Measurements from ENCODE around the gene IGF2R.

Gene IGF2R

GRCh38 chr6:160055813-160056212 is 86.9 kb downstream of the IGF2R start:
- peak; percentile 47 for DNase-seq

DNA sequence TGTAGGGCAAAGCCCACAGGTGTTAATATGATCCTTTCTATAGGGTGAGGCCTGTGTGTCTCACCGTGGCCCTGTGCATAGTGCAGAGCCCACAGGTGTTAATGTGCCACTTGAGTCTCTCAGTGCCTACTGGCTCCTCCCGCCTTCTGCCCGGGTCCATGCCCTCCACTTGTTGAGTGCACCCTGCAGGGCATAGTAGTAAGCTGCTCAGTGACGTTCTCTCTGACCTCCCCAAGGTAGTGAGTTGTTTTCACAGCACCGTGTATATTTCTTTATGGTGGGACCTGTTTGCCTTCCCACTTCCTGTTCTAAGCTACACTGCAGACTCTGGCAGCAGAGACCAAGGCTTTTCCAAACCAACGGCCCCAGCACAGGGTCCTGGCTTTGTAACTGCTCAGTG is 88.2 kb downstream of the IGF2R start:
- no peak for DNase-seq

DNA sequence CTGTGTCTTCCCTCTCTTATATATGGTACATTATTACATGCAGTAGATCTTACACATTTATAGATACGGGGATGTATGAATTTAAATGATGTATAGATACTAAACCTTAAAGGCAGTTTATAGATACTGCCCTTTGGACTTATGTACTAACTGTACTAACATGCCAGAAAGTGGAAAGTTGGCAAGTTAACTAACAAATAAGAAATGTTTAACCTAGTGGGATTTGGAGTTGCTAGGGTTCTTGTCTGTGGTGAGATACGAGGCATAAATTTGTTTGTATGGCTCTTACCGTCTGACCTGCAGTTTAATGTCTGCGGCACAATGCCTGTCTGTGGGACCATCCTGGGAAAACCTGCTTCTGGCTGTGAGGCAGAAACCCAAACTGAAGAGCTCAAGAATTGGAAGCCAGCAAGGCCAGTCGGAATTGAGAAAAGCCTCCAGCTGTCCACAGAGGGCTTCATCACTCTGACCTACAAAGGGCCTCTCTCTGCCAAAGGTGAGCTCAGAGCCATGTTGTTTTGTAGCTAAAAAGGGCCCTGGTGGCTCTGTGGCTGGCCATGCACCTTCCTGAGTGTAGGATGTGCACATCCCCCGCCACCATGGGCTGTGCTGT is 89.8 kb downstream of the IGF2R start:
- DNase-seq, result no peak

GRCh38 chr6:160060221-160060620 is 91.3 kb downstream of the IGF2R start:
- DNase-seq, result no peak

GRCh38 chr6:160060920-160061447 is 92.1 kb downstream of the IGF2R start:
- DNase-seq, result no peak

- no peak for DNase-seq
These were observed 95.0 kb downstream of the IGF2R start for GRCh38 chr6:160063771-160064413.

DNA sequence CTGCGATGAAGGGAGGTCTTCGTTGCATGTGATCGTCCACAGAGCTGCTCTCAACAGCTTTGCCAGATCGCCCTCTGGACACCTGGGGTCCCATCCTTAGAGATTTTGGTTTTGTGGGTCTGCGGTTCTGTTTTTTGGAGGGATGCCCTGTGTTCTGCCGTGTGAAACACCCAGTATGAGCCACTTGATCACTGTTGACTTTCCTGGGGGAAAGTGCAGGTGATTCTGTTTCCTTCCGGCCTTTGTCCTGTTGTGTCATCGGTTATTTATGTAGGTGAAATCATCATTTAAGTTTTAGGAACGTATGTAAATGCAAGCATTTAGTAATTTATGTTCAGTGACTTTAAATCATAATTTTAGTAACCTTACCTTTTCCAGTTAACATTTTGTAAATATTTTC is 96.3 kb downstream of the IGF2R start:
- no peak for DNase-seq

- DNase-seq, result no peak
These were observed 98.7 kb downstream of the IGF2R start for GRCh38 chr6:160067564-160067963.

DNA sequence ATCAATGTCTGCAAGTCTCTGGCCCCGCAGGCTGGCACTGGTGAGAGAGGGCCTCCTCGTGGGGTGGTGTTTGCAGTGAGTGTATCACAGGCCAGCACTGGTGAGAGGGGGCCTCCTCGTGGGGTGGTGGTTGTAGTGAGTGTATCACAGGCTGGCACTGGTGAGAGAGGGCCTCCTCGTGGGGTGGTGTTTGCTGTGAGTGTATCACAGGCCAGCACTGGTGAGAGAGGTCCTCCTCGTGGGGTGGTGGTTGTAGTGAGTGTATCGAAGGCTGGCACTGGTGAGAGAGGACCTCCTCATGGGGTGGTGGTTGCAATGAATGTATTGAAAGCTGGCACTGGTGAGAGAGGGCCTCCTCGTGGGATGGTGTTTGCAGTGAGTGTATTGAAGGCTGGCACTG is 99.5 kb downstream of the IGF2R start:
- DNase-seq, result no peak

DNA sequence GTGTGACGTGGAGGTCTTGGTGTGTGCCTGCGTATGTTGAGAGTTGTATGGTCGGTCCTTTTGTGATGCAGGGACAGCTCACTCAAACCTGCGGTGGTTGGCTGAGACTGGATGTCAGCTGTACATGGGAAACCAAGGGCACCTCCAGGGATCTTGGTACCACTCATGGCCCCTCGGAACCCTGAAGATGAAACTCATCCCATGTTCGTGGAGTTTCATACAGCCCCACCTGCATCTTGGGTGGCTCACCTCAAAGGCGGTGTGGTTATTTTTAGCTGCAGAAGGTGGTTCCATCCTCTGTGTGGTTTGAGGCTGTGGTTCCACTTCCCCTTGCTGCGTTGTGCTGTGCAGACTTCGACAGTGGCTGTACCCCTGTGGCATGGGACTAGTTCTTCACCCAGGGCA is 100.2 kb downstream of the IGF2R start:
- no peak for DNase-seq

DNA sequence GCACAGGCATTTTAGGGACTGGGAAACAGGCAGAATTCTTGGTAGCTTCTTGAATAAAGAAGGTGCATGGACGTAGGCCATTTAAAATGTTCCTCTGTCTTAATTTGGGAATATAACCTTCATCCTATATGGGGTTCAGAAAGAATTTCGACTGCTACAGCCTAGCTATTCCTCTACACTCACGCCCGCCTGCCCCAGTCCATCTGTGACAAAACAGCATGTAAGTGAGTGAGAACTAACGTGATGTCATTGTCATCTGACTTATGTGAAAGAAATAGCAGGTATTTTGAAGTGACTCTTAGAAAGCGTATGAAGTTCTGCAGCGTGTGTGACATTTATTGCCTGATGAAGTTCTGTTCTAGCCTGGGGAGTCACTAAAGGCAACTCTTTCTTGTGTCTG is 100.6 kb downstream of the IGF2R start:
- DNase-seq, result no peak

GRCh38 chr6:160070427-160070826 is 101.5 kb downstream of the IGF2R start:
- no peak for DNase-seq

GRCh38 chr6:160070831-160071230 is 101.9 kb downstream of the IGF2R start:
- DNase-seq, result no peak

GRCh38 chr6:160071805-160072690 is 103.2 kb downstream of the IGF2R start:
- DNase-seq, result peak; percentile 10

DNA sequence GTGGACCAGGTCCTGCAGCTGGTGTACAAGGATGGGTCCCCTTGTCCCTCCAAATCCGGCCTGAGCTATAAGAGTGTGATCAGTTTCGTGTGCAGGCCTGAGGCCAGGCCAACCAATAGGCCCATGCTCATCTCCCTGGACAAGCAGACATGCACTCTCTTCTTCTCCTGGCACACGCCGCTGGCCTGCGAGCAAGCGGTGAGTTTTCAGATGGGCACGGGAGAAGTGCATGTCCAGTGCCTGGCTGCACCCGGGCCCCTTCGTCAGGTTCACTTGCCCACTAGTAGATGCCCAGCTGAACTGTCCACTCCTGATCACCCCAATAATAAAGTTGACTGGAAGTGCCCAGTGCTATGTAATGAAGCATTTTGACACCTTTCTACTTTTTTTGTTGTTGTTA is 104.4 kb downstream of the IGF2R start:
- no peak for DNase-seq

GRCh38 chr6:160076009-160076408 is 107.1 kb downstream of the IGF2R start:
- no peak for DNase-seq

DNA sequence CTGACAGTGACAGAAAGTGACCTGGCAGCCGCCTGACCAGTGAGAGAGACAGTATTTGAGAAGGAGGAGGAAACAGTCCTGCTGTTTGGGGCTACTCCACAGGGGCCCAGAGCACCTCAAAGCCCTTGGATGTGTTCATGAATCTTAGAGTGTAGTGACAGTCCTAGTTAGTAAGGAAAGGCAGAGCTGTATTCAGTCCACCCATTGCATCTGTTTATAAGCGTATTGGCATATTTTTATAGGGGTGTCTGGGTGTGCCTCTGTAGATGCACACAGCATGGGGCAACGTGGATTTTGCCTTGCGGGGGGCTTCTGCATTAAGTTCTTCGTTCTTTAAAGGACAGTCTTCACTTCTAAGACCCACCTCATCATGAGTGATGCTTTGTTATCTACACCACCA is 108.1 kb downstream of the IGF2R start:
- no peak for DNase-seq

DNA sequence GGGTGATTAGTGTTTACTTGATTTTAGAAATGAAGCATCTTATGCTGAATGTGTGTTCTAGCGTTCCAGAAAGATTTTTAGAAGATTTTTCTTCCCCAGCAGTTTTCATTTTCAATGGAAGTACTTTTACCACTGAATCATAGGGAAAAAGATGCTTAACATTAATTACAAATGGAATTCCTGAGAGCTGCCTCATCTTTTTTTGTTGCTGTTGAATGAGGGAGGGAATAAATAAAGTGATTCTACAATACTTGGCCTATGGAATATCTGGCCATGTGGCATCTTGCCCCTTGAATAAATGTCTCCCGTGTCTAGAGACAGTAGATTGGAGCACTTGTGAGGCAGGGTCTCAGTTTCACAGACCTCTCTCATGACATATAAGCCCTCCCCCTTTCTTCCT is 108.6 kb downstream of the IGF2R start:
- DNase-seq, result no peak

DNA sequence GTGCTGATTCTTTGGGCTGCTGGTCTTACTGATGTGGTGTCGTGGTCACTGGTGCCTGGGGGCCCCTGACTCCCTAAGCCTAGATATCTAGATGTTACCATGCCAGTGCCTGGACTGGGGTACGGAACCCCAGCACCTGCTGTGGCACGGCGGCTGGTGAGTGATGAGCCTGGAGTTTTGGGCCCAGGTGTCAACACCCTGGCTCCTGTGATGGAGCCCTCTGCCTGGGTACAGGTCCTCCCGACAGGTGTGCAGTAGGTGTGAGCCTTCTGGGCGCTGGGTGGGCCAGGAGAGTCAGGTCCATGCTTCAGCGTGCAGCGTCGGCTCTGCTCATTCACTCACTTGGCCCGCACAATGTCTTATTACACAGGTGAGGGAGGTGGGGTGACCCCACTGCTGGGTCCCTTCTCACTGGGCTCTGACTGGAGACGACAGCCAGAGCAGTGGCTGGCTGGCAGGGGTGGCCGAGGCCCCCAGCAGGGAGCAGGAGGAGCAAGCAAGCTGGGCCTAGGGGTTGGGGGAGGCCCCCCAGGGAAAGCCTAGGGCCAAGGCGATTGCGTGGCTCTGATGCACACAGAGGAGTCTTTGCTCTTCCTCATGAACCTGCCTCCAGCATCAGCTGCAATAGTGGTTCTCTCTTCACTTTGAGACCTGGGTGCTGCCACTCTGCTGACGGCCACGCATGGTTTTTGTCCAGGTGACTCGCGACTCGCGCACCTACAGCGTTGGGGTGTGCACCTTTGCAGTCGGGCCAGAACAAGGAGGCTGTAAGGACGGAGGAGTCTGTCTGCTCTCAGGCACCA is 110.2 kb downstream of the IGF2R start:
- no peak for DNase-seq

- DNase-seq, result no peak
These were observed 110.8 kb downstream of the IGF2R start for GRCh38 chr6:160079686-160080043.

GRCh38 chr6:160080097-160080496 is 111.2 kb downstream of the IGF2R start:
- DNase-seq, result no peak

- DNase-seq, result no peak
These were observed 112.5 kb downstream of the IGF2R start for GRCh38 chr6:160081398-160081797.

- no peak for DNase-seq
These were observed 113.7 kb downstream of the IGF2R start for GRCh38 chr6:160082627-160083026.

All from inflammatory macrophage treated with lipopolysaccharide for 4 hours (primary cell).